ENCODE results near the gene ARMCX4.
"Not testable (repeated sequence)": the region's sequence is repeated elsewhere in the genome, so short reads cannot be mapped to it uniquely, and the experiment has no call there.

Gene ARMCX4

DNA sequence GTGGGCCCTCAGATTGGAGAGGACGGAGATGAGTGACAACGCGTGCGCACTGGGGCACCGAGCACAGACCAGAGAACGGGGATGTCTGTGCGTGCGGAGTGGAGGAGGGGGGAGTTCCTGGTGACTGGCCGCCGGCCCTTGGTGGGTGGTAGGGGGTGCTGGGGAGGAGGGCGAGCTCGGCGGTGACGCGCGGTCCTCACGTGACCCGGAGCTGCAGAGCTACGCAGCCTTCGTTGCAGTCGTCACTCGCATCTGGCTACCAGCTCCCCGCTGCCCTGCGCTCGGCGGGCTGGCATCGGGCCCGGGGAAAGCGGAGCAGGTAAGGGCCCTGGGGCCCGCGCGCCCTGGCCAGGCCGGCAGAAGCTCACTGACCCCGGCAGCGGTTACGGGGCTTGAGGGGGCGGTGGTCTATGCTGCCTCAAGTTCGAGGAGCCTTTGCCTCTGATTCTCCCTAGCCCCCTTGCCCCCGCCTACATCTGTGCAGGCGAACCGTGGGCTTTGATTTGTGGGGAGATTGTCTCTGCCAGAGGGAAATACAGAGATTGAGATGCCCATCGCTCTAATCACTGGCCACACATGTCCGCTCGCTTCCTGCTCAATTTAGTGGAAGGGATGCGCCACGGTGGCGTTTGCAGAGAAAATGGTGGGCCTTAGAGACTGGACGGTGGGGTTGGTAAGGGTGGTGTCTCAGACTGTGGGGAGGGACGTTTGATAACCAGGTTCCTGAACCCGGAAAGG lies at the start of gene ARMCX4:
Gene ARMCX4 (plus strand): TSS at position 245 of the 738 bp plus-strand sequence. CDS start 3,134 bp downstream, outside the sequence.
- no peak for DNase-seq (ENCODE audit: low spot score)

DNA sequence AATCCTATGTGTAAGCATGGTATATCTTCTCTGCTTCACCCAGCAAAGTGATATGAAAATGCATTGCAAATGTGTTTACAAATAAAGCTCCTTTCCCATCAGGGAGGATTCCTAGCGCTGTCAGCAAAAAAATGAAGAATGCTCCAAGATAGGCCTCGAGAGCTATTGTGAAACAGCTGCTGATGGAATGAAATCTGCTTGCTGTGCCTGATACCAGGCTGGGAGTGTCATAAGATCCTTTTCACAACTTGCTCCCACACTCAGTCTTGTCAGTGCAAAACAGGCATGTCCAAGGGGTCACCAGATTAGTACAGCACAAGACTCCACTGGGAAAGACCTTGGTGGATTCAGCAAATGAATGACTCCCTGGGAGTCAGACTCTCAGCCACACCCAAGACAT lies 43.2 kb upstream of the ARMCX4 start:
- DNase-seq (ENCODE audit: low spot score): no peak

- no peak for DNase-seq (ENCODE audit: low spot score)
Measured at GRCh38 chrX:101449279-101449678, 36.0 kb upstream of the ARMCX4 start.

DNA sequence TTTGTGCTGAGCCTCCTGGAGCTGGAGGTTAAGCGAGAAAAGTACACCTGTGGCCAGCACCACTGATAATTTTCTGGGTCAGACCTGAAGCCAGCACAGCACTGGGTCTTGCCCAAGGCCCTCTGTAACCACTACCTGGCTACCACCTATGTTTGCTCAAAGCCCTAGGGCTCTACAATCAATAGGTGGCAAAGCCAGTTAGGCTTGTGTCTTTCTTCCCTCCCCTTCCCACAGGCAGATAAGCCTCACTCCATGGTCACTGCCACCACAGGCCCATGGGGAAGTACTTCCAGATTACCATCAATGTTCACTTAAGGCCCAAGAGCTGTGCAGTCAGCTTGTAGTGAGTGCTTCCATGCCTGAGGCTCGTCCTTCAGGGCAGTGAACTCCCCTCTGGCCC lies 35.2 kb upstream of the ARMCX4 start:
- no peak for DNase-seq (ENCODE audit: low spot score)

DNA sequence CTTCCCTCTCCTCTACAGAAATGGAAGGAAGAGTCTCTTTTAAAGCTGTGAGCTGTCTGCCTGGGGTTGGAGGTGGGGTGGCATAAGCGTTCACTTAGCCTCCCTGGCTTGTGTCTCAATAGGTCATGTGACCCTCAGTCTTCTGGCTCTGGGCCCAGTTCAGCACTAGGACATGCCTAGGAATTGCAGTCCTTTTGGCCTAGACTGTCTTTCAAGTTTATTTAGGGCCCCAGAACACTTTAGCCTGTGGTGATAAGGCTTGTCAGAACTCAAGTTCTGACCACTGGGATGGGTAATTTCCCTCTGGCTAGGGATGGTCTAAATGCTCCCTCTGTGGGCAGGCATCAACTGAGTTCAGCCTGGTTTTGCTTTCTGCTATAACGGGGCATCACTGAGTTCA lies 34.3 kb upstream of the ARMCX4 start:
- no peak for DNase-seq (ENCODE audit: low spot score)

DNA sequence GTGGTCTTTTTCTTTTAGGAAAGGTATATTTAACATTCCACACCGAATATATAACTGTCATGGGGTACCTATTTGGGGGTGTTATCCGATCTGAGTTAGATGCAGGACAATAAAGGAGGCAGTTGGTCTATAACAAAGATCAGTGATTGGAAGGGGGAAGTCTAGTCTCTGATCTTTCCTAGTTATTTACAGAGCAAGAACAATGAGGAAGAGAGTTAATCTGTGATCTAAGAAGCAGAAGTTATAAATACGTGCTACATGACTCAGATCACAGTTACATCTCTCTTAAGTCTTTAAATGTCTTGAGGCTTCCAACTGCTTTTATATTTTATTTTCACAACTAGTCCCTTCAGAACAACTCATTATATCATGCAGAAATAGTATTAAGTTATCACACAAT lies 33.2 kb upstream of the ARMCX4 start:
- DNase-seq (ENCODE audit: low spot score): no peak

- no peak for DNase-seq (ENCODE audit: low spot score)
Measured at GRCh38 chrX:101460669-101461068, 24.6 kb upstream of the ARMCX4 start.

GRCh38 chrX:101462892-101463291 lies 22.4 kb upstream of the ARMCX4 start:
- DNase-seq (ENCODE audit: low spot score): peak; percentile 4

GRCh38 chrX:101478366-101478765 lies 6.9 kb upstream of the ARMCX4 start:
- DNase-seq (ENCODE audit: low spot score): no peak

GRCh38 chrX:101482296-101482695 lies 3.0 kb upstream of the ARMCX4 start:
- DNase-seq (ENCODE audit: low spot score): no peak

GRCh38 chrX:101483705-101484104 lies 1.6 kb upstream of the ARMCX4 start:
- DNase-seq (ENCODE audit: low spot score): no peak

DNA sequence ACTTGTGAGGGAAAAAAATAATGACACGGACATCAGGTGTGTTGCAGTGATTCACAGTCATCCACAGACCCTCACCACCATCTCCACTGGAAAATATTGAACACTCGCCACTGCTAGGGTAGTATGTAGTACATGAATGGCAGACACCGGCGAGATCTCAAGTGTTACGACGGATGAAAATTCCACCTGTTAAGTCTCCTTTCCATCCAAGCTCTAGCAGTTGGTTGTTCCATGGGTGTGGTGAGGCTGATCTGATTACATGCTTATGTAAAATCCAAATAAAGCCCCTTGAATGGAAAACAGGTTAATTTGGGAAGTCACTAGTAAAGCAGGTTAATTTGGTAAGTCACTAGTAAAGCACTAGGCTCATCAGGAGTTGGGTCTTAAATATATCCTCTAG lies 1.1 kb upstream of the ARMCX4 start:
- DNase-seq (ENCODE audit: low spot score): no peak

GRCh38 chrX:101488796-101489195 lies 3.5 kb downstream of the ARMCX4 start:
- no peak for DNase-seq (ENCODE audit: low spot score)

DNA sequence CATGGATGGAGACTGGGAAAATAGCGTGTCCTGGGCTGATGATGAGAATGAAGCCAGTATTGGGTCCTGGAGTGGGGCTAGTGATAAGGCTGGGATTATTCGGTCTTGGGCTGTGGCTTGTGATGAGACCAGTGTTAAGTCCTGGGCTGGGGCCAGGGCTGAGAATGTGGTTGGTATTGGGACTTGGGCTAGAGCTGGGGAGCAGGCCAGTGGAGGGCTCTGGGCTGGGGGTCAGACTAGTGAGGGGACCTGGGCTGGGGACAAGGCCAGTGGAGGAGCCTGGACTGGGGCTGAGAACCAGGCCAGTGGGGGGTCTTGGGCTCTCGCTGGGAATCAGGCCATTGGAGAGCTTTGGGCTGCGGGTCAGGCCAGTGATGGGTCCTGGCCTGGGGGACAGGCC lies 6.7 kb downstream of the ARMCX4 start:
- no peak for DNase-seq (ENCODE audit: low spot score)

- no peak for DNase-seq (ENCODE audit: low spot score)
Measured at GRCh38 chrX:101493225-101493624, 8.0 kb downstream of the ARMCX4 start.

DNA sequence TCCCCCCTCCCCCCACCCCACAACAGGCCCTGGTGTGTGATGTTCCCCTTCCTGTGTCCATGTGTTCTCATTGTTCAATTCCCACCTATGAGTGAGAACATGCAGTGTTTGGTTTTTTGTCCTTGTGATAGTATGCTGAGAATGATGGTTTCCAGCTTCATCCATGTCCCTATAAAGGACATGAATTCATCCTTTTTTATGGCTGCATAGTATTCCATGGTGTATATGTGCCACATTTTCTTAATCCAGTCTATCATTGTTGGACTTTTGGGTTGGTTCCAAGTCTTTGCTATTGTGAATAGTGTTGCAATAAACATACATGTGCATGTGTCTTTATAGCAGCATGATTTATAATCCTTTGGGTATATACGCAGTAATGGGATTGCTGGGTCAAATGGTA lies 17.7 kb downstream of the ARMCX4 start:
- DNase-seq (ENCODE audit: low spot score): not testable (repeated sequence)

- DNase-seq (ENCODE audit: low spot score): no peak
Measured at GRCh38 chrX:101507372-101507771, 22.1 kb downstream of the ARMCX4 start.

DNA sequence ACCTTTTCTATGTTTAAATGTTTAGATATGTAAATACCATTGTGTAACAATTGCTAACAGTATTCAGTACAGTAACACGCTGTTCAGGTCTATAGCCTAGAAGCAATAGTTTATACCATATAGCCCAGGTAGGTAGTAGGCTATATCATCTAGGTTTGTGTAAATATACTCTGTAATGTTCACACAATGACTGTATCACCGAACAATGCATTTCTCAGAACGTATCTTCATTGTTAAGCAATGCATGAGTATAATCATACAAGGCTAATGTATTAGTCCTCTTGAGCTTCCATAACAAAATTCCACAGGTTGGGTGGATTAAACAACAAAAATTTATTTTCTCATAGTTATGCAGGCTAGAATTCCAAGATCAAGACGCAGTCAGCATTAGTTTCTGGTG lies 22.7 kb downstream of the ARMCX4 start:
- DNase-seq (ENCODE audit: low spot score): no peak

- no peak for DNase-seq (ENCODE audit: low spot score)
Measured at GRCh38 chrX:101530944-101531343, 45.7 kb downstream of the ARMCX4 start.

Data from germinal center (tissue), 1 donor.